HS-27A (cell line): ENCODE results near the gene TRAF3IP1.
"Not testable (repeated sequence)": the region's sequence is repeated elsewhere in the genome, so short reads cannot be mapped to it uniquely, and the experiment has no call there.

ENCODE experiments used
- DNase-seq: peaks from one replicate; pipeline ENCODE4 v3.0.0-alpha.2; 2012; ENCODE audit warnings: low read depth, missing footprints

TRAF3IP1 gene, protein sequence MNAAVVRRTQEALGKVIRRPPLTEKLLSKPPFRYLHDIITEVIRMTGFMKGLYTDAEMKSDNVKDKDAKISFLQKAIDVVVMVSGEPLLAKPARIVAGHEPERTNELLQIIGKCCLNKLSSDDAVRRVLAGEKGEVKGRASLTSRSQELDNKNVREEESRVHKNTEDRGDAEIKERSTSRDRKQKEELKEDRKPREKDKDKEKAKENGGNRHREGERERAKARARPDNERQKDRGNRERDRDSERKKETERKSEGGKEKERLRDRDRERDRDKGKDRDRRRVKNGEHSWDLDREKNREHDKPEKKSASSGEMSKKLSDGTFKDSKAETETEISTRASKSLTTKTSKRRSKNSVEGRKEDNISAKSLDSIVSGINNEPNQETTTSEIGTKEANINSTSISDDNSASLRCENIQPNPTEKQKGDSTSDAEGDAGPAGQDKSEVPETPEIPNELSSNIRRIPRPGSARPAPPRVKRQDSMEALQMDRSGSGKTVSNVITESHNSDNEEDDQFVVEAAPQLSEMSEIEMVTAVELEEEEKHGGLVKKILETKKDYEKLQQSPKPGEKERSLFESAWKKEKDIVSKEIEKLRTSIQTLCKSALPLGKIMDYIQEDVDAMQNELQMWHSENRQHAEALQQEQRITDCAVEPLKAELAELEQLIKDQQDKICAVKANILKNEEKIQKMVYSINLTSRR

DNA sequence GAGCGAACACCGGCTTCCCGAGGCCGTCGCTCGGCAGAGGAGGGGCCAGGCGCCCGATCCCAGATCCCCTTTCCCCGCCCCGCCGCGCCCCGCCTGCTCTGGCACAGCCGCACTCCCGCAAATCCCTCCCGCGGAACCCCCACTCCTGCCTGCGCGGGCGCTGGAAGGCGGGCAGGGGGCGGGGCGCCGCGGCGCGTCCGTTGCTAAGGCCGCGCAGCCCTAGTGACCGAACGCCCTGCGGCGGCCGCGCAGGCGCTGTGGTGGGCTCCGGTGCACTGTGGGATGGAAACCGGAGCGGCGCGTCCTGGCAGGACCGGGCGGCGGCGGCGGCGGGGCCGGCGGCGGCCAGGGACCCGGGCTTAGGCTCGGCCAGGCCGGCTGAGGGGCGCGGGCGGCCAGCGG lies at the start of gene TRAF3IP1:
TRAF3IP1 (plus strand) TSS at position 273 of the 402 bp plus-strand sequence. CDS start 145 bp downstream, outside the sequence.
- DNase-seq = peak; percentile 3

DNA sequence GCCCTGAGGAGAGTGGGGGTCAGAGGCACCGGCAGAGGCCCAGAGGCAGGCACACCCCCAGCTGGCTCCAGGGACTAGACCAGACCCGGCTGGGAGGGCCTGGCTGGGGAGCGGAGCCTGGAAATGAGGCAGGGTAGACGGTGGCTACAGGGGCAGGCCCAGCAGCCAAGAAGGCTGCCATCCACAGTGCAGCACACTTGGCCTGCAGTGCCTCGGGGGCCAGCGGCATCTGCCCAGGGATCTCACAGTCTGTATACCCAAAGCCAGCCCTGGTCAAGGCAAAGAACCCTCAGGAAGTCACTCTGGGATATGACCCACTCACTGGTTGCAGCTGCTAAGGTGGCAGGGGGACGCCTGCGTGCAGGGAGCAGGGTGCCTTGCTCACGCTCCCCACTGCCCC lies 49.7 kb upstream of the TRAF3IP1 start:
- no peak for DNase-seq

DNA sequence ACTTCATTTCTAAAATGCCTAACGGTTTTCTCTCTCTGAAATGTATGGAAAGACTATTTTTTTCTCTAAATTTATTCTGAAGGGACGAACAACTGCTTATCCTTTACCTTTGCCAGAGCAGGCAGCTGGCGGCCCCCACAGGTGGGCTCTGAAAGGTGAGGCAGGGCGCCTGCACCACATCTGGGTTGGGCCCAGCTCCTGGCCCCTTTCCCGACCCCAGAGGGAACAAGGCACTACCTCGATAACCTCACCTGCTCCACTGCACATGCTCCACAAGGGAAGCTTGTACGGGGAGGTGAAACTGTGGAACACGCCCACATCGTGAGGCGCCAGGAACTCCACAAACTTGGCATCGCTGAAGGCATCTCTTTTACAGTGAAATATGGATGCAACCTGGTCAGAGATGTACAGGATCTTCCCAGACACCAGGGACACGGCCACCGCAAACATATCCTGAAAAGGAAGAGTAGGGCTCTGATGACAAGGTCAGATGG lies 49.2 kb upstream of the TRAF3IP1 start:
- no peak for DNase-seq

DNA sequence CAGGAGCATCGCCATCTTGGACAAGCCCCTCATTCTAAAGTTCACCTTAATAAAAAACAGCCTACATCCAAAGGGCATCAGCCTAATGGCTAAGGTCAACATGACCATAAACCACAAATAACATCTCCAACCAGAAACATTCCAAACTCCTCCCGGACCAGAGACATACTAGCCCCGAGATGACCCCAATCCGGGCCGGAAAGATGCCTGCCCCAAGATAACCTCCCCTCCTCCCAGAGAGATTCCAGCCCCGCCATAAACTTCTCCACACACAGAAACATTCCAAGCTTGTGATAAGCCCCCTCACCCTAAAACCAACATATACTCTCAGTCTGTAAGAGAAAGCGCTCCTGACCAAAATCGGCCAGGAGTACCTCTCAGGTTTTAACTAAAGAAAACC lies 48.6 kb upstream of the TRAF3IP1 start:
- DNase-seq = not testable (repeated sequence)

DNA sequence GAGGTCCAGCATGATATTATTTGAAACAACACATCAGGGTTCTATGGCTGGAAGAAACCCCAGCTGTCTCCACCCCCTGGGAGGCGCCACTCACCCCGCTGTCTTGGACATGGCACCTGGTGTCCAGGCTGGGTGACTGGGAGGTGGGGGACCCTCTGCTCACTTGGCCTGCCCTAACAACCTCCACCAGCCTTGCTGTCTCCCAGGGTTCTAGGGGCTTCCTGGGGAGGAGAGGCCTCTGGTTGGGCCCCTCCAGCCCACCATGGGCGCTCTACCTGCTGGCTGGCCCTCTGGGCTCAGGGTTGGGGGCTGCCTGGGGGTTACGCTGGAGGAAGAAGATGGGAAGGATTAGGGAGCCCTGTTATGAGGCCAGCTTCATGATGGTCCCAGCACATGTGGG lies 48.2 kb upstream of the TRAF3IP1 start:
- no peak for DNase-seq

DNA sequence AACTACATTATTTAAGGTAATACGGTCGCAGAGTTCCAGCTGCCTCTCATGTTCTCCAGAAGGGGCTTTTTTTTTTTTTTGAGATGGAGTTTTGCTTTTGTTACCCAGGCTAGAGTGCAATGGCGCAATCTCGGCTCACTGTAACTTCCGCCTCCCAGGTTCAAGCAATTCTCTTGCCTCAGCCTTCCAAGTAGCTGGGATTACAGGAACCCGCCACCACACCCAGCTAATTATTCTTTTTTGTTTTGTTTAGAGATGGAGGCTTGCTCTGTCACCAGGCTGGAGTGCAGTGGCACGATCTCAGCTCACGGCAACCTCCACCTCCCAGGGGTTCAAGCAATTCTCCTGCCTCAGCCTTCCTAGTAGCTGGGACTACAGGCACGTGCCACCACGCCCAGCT lies 46.9 kb upstream of the TRAF3IP1 start:
- DNase-seq = not testable (repeated sequence)

DNA sequence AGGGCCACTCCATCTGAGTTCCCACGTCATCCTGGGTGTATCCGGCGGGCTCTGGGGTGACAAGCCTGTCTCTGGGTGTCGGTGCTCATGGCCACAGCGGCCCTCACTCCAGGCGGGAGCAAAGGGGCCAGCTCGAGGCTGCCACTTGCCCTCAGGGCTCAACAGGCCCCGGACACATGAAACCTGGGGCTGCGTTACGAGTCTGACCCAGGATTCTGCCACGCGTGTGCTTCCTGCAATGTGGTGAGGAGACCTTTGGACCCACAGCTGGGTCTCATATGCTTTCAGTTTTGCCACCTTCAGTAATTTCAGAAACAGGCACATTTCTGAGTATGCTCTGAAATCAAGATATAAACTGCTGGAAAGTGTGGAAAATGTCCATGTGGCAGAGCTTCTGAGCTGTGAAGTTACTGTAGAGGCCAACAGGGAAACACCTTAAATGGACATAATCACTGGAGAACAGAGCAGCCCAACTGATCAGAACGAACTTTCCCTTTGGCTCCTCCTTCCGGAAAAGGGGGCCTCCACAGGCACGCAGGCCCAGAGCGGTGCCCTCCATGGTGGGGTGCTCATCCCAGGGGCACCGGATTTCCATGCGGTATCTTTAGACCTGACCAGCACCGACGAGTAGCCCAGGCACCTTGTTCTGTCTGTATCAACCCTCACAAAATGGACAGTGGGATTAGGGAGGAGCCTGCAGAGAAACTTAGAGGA lies 46.0 kb upstream of the TRAF3IP1 start:
- DNase-seq = no peak

DNA sequence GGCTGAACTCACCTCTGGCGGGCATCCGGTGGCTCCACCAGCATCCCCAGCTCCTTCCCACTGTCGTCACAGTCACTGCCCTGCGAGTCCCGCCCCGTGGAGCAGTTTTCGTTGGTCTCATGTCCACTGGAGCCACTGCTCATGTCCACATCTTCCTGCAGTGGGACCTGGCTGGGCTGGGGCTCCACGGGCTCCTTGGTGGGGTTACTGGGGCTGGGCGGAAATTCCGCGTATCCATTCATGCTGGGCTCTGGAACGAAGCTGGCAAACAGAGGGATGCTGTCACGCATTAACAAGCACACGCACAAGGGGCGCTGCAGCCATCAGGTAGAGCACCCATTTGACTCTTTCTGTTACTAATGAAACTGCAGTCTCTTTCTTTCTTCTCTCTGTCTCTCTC lies 42.6 kb upstream of the TRAF3IP1 start:
- no peak for DNase-seq

DNA sequence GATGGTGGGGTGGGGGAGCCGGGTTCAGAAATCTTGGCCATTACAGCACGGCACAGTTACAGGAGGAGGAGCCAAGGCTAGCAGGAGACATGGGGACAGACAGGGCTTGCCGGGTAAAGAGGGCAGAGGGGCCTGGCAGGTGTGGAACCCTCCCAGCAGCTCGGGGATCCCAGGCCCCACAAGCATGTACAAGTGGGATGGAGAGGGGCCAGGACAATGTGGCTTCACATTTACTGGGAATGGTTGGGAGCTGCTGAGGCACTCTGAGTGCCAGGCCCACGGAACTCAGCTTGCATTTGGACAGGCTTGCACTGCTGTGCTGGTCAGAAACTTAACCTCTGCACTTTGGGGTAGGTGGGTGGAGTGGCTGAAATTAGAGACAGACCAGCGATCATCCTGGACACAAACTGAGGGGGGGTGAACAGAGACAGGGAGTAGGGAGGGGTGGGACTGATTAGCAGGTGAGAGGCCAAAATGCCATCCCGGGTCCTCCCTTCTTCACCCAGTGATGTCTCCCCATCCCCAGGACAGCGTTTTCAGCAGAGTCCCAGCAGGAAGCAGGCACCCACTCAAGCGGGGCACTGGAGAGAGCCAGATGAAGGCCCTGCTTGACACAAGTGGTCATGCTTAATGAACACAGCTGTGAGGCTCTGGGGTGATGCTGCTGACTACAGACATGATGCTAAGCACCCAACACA lies 41.5 kb upstream of the TRAF3IP1 start:
- DNase-seq = no peak

DNA sequence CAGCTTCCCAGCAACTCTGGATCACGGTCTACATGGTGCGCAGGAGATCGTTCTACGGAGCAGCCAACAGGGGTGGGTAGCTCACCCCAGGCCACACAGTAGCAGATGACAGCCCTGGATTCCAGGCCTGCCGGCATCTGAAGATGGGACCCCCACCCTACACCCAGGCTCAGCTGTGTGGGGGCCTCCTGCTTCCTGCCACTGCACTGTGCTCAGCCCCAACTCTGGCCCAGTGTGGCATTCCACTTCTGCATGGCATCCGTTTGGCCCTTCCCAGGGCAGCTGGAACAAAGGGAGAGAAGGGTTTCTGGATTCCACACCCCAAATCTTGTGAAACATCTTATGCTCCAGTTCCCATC lies 41.0 kb upstream of the TRAF3IP1 start:
- DNase-seq = no peak

DNA sequence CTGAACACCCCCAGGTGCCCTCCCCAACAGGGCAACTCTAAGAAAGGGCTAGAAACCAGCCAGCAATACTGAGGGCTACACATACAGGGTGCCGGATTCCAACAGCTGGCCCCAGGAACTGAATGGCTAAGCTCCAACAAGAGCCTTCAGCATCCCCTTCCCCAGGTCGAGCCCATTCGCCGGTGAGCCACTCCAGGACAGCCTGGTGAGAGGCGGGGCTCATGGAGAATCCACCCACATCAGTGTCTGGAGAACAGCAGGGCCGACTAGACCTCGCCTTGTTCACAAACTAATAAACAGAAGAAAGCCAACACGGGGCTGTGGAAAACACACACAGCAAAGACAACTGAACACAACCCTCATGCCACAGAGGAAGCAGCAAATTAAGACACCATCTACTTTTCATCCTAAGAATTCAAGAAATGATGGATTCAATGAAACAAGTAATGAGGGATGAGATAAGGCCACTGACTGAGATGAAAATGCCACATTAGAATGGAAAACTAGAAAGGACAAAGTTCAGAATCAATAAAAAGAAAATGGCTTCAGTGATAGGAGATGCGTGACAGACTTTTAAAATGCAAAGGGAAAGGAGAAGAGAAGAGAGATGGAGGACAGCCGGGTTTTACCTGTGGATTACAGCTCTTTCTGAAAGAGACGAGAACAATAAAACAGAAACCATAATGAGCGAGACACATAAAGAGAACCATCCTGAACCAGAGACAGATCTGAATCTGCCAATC lies 40.1 kb upstream of the TRAF3IP1 start:
- DNase-seq = no peak

DNA sequence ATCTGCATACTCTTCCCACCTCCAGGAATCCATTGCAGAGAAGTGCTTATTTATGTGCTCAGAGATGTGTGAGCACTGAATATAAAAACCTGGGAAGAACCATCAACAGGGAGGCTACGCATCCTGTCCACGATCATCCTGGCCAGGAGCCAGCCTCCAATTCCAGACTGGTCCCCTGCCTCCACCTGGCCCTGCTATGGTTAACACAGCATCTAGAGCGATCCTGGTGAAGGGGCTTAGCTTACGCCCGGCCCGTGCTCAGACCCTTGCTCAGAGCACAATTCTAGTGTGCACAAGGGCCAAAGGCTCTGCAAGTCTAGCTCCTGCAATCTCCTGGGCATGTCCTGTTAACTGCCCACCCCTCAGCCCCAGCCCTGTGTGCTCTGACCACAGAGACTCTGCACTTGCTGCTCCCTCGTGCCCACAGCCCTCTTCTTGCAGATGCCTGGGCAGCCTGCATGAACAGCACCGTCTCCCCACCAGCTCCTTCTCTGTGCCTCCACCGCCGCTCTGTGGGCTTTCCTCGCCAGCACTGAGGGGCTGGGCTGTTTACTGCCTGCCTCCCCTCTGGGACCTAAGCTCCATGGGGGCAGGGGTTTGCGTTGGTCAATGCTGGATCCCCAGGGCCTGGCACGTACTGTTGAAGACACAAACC lies 38.4 kb upstream of the TRAF3IP1 start:
- DNase-seq = no peak

DNA sequence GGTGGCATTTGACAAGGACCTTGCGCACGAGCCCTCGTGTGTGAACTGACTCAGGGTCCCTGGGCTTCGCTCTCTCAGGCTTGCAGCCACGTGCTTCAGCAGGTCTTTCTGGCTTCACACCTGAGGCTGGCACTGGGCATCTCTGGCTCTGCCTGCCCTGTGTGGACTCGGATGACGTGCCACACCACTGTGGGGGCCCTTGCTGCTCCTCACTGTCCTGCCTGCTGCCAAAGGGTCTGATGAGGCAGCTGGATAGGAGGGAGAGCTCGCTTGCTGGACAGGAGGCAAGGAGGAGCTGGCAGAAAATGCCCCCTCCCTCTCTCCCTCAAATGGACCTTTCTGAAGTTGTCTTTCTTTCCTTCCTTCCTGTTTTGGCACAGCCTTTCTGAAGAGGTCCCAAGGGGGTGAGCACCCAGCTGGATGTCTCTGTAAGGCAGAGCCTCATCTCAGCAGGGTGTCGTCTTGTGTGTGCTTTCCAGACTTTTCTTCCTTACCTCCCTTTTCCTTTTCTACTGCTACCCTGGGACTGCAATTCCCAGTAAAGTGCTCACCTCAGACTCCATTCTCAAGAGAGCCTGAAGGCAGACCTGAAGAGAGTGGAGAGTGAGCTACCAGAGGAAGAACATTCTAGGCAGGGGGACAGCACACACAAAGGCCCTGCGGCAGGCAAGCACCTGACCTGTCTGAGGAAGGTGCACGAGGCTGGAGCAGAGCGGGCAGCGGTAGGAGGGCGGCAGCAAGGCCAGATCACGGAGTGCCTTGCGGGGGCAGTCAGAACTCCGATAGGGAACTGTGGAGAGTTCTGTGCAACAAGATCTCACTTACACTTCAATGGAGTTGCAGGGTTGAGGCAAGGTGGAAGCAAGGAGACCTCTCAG lies 37.2 kb upstream of the TRAF3IP1 start:
- no peak for DNase-seq

DNA sequence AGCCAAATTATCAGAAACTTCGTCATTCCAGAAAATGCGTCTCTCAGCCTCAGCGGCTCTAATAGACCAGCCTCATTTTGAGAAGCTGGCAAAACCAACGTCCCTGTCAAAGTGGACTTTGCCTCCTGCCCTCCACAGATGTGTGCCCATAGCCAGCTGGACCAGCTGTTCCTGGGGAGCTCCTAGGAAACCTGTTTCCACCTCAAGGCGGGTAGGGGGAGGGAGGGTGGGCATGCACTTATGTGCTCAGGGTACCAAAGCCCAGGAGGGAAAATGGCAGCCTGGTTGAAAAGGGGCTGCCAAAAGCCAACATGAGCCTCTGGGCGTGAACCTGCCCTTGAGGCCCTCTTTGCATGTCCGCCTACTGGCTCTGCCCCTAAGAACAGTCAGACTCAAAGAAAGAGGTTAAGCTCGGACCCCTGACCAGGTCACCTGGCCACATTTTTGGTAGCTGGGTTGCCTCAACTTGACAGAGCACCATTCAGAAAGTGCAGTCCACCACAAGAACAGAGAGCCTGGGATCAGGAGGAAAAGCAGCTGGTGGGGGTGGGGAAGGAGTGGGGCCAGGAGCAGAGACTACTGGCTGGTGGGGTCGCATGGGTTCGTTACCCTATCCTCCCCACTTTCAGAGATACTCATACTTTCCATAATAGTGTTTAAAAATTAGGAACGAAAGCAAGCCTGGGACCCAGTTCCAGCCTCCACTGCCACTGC lies 35.4 kb upstream of the TRAF3IP1 start:
- DNase-seq = no peak

DNA sequence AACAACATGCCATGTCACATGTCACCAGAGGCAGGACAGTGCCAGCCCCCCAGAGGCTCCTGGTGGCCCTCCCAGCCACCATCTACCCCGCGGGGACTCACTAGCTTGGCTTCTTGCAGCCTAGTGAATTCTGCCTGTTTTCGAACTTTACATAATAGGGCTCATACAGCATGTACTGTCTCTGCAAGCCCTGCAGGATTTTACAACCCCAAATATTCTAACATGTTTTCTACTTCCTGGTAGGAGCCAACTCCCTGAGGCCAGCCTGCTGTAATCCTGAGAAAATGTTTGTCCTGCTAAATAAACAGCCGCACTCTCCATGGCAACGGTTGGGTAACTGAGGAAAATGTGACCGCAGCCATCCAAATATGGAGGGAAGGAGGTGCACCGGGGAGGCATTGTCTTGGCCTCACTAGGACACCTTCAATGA lies 34.6 kb upstream of the TRAF3IP1 start:
- no peak for DNase-seq

DNA sequence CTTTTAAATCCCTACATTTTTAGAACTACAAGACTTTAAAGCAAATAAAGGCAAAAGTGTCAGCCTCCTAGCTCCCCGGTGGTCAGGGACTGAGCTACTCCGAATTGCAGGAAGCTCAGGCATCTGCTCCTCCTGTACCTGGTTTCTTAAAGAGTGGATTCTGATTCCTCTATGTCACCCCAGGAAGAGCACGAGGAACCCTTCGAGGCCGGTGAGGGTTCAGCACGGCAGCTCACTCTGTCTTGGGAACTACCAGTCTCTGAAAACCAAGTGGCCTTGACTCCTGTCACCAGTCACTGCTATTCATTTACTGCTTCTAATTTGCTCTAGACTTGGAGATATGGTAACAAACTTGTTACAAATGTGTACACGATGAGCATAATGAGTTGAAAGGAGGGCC lies 34.2 kb upstream of the TRAF3IP1 start:
- no peak for DNase-seq

DNA sequence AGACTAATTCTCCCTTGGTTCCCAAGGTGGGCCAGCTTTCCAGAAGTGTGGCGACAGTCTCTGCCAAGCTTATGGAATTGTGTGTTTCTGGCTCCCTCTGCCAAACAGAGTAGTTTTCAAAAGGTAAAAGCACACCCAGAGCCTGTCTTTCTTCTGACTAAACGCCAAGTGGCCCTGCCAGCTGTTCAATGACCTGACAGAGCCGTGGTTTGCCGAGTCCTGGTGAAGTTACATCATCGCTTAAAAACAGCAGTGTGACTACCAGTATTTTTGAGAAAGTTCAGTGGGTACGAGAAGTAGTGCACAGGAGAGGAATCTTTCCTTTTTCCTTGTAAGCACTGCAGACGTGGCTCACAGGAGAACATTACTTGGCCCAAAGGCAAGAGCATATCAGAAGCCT lies 33.8 kb upstream of the TRAF3IP1 start:
- DNase-seq = no peak

DNA sequence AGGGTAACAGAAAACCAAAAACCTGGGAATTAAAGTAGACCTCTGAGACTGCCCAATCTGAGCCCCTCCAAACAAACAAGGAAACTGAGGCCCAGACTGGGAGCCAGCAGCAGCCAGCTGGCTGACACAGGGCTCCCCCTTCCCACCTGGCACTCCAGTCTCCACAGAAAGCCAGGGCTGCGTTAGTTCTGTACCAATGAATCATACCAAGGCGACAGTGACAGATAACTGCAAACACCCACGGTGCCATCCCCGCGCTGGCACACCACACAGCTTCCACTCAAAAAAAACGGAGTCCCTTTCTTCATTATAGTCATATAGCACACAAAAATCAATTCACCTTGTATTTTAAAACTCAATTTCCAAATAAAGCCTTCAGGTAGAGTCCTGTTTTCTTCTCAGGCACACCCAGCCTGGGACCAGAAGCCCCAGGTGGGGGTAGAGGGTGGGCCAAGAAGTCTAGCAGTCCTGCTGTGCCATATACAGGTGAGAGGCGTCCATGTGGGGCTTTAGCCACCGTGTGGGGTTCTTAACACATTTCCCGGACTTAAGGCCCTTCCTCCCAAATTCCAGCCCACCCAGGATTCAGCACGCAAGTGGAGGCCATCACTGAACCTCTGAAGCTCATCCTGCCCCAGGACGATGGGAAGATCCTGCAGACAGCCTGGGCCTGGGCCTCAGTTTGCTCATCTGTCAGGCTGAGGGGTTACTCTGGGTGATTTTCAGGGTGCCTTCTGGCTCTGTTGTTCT lies 33.2 kb upstream of the TRAF3IP1 start:
- no peak for DNase-seq
